Esophagus mucosa (tissue), 1 donor: Measurements from ENCODE around the gene SLC6A9. TPM values are rescaled to one million over a fixed set of nuclear protein-coding genes. Genes with fewer than 3 reads are reported as not detected.
A peak's percentile ranks its signal among the peaks of the same experiment; 100 is the strongest.

Source experiments
- ATAC-seq: fragments of 200-7000 bp; cut with Tn5 transposase; one replicate; pipeline ENCODE4 v1.9.1; 2020
- total RNA-seq: library from RNA; stranded (reverse); gene quantifications from one replicate; pipeline ENCODE4 v1.2.4, GENCODE V29; 2023
- donor health status: DM: yes; HTN: yes; CAD: no.

SLC6A9 gene
- total RNA-seq, 1 donor from 2014 or later, result 46.7 TPM

DNA sequence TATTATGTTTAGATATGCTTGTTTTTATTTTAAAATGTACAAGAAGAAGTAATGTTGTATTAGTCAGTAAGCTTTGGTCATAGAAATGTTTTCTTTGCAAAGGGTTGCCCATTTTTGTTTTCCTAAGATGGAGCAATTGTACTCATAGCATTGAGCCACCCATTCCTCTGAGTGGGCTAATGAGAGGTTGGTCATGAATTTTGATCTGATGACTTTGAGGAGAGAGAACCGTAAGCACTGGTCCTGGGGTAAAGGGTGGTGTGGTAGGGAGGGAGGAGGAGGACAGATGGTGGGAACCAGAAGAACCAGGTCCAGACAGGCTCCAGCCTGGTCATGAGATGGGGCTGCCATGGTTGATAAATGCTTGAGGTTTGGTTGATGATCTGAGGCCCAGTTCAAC is 15.9 kb upstream of the SLC6A9 start:
- ATAC-seq, result no peak

DNA sequence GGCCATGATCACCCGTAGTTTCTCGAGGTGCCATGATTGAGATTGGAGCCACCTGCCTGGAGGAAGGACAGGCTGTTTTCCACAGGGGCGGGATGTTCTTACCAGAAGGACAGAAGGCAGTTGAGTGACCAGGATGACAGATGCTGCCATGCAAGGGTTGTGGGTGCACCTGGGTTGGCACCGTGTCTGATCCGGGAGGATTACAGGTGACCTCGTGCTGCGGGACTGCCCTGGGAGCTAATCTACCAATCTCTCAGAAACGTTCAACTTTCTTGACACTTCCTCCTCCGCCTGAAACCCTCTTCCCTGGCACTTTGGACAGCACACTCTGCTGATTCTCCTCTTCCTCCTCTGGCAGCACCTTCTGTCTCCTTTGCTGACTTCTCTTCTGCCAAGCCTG is 13.8 kb upstream of the SLC6A9 start:
- peak; percentile 34 for ATAC-seq

DNA sequence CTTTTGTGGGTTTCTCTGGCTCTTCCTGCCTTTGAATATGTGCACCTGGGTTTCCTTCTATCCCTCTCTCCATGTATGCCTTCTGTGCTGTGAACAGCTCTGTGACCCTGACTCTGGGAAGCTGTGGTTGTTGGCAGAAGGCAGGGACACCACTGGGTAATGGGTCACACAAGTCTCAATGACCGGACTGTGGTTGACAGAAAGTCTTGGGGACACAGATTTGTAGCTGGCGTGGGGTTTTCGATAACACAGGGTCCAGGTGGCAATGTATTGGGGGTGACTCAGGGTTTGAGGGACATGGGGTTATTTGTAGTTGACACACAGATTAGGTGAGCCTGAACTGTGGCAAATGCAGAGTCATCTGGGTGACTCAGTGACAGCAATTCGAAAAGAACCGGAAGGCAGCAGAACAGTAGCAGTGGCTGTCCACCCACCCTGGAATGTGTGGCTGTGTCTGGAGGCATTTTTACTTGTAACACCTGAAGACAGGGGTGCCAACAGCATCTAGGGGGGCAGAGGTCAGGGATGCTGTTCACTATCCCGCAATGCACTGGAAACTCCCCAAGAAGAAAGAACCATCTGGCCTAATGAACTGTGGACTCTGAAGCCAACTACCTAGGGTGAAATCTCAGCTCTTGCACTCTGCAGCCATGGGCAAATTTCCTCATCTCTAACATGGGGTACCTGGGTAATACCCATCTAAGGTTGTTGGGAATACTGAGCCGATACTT is 13.0 kb upstream of the SLC6A9 start:
- peak; percentile 75 for ATAC-seq

DNA sequence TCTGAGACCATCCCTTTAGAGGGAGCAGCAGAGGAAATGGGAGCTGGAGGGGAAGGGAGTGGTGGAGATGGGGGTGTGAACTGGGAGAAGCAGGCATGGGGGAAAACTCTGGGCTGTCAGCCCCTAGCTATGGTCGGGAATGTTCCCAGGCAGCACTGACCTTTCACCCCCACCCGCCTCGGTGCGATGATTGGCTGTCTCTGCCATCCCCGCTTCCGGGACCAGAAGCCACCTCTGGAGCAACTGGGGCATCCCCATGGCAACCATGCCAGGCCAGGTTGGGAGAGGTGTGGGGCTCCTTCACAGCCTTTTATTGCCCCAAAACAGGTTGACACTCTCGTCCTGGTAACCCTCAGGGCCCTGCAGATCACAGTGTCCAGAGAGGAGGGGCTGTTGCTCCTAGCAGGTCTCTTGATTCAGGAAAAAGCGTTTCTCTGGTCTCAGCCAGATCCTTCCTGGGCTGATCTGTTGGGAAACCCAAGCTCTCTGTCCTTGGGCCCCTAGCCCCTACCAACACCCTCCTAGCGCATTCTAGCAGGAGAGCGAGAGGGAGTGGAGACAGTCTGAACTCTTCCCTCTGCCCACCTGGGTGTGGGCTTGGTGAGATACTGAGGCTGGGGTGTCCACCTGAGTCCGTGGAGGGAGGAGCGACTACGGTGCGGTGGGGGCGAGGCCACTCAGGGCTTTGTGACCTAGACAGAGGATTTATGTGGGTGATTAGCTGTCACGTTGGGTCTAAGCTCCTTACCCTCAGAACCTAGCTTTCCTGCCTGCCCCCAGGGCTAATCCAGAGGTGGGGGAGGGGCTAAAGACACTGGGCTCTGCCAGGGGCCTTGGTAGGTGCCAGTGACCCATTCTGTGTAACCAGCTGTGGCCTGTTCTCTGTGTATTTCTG is 12.2 kb upstream of the SLC6A9 start:
- ATAC-seq, result peak; percentile 37

DNA sequence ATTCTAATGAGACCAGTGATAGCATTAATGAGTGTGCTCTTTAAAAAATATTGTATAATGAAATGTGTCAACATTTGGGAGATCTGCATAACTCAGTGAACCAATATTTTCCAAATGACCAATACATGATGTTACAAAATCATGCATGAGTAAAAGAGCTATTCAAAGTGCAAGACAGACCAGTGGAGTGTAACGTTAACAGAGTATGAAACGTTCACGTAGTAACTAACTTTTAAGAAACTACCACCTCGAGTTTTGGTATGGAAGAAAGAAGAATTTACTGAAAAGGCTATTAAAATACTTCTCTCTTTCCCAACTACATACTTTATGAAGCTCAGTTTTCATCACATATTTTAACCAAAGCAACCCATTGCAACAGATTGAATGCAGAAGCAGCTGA is 9.6 kb upstream of the SLC6A9 start:
- no peak for ATAC-seq

DNA sequence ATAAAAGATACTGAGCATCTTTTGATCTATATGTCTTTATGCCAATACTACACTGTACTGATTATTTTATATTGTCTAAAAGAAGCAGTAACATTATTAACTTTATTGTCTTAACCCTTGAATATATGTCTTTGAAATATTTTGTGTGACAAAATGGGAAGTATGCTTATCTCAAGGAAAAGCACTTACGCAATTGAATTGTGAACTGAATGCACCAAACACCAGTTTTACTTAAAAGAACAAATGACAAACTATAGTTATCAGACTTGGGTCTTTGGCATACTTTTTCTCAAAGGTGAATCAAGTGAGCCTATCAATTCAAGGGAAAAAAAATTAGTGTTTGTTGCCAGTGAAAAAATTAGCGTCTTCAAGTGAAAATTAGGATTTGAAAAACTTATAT is 9.2 kb upstream of the SLC6A9 start:
- ATAC-seq, result no peak

DNA sequence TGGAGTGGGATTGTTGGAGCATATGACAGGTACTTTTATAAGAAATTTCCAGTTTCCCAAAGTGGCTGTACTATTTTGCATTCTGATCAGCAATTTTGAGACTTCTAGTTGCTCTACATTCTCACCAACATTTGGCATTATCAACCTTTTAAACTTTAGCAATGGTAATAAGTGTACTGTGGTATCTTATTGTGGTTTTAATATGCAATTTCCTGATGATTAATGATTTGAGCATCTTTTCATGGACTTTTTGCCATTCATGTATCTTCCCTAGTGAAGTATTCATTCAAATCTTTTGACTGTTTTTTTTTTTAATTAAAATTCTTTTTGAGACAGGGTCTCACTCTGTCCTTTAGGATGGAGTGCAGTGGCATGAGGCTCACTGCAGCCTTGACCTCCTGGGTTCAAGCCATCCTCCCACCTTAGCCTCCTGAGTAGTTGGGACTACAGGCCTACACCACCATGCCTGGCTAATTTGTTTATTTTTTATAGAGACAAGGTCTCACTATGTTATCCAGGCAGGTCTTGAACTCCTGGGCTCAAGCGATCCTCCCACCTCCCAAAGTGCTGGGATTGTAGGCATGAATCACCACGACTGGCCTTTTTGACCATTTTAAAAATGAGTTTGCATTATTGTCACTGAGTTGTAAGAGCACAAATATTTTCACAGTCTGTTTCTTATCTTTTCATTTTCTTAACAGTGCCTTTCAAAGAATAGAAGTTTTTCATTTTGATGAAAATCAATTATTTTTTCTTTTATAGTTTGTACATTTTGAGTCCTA is 7.8 kb upstream of the SLC6A9 start:
- no peak for ATAC-seq

DNA sequence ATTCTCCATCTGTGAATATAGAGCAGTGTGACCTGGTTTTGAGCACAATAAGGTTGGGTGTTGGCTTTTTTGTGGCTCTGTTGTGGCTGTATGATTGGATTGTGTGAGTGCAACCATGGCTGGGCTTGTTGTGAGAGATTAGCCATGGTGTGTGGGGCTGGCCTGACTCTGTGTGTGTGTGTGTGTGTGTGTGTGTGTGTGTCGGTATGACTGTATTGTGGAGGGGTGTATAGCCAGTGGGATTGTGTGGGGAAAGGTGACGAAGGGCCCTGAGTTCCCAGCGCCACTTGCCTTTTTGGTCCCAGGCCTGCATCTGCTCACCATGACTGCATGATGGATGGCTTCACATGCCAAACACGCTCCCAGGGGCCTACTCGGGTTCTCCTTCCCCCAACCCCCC is 5.9 kb upstream of the SLC6A9 start:
- peak; percentile 19 for ATAC-seq

DNA sequence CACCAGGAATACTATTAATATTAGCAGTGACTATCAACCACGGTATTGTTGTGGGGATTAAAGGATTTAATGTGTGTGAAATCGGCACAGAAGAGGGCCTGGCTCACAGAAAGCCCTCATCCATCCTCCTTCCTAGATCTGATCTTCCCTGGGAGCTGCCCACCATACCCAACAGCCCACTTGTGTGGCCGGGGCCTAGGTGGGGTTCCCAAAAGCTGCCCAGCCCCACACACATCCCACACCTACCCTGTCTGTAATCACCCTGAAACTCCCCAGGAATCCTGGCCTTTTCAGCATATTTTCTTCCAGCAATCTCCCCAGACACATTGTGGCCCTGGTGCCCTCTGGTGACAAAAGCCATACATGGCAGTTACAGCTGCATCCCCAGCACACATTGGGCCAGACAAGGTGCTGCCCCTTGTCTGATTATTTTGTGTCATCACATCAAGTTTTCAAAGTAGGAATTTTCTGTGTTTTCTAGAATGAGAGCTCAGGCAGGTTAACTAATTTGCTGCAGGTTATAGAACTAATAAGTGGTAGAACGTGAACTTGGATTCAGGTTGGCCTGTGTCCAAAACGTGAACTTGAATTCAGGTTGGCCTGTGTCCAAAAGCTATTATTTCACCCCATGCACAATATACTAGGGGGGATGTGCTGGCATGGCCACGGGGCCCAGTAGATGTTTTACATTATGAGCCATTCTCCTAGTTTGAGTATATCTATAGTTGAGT is 5.3 kb upstream of the SLC6A9 start:
- peak; percentile 63 for ATAC-seq

DNA sequence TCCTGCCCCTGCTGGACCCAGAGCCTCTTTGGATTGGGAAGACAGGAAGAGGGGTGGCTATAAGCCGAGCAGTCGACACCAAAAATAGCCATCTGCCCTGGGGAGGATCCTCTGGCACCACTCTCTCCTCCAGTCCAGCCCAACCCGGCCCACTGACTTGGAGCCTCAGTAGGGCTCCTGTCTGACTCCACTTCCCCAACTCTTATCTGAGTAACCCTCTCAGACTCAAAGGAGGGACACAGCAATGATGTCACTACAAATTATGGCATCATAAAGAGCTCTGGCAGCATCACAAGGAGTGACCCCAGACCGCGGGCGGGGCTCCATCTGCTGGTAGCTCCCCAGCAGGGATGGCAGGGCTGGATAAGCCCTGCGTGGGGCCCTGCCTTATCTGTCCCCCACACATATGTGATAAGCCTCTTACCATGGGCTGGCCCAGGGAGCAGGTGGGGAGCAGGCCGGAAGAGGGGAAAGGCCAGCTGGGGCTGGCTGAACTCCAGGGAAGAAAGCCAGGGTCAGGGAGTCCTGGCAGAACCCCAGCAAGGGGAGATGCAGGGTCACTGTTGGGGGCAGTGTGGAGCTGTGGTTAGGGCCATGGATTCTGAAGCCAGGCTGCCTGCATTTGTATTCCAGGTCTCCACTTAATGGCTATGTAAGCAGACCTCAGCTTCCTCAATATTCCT is 4.6 kb upstream of the SLC6A9 start:
- ATAC-seq, result no peak

DNA sequence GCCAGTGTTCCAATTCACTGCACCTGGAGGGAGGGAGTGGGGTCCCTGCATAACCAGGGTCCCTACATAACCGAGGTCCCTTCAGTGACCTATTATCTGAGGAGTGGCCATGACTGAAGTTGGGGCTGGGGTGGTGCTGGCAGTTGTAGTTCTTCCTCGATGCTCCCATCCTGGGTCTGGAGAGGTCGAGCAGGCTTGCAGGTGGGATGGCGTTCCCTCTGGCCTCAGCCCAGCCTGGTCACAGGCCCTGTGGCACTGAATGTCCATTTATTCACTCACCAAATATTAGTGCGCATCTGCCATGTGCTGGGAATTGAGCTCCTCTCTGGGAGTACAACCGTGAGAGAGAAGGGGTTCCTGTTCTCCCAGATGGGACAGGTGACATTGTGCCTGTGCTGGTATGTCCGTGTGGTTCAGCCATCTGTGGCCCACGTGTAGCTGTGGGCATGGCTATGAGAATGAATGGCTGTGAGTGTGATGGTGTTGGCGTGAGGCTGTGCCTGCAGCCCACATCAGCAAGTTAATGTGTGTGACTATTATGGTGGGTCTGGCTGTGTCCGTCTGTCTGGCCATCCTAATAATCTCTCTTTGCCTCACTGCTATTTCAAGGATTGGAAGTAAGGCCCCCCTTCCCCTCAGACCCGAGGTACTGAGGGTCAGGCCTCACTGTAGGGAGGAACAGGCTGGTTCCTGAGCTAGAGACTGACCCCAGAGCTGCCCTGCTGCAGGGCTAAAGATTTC is 3.9 kb upstream of the SLC6A9 start:
- ATAC-seq, result no peak

DNA sequence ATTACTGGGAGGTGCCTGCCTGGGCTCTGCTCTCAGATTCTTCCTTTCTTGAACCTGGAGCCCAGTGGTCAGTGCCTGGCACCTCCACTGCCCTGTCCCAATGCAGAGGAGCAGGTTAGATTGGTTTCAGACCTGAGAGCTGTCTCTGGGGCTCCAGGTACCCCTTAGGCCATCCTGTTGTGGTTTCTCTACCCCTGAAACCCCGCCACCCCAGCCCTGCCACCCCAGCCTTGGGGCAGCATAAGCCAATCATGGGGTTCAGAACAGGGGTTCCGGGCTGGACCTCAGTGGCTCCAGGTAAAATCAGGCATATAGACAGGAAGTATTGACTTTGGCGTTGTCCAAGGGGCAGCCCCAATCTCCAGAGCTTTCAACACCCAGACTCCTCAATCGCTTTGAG is 3.2 kb upstream of the SLC6A9 start:
- no peak for ATAC-seq

DNA sequence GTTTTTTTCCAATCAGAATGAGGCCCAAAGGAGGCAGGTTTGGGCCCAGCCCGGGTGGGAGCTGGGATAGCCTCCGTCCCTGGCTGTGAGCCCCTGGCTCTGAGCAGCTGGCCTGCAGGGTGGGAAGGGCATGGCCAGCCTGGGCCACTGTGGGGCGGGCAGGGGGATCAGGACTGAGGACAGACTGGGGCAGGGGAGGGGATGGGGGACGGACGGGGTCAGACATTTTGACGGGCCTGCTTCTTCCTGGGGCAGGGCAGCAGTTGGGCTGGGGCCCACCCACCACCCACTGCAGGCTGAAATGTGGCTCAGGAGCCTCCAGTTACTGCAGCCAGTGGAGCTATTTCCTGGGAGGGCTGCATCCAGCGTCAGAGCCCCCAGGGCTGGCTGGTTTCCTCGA is 2.5 kb upstream of the SLC6A9 start:
- no peak for ATAC-seq

DNA sequence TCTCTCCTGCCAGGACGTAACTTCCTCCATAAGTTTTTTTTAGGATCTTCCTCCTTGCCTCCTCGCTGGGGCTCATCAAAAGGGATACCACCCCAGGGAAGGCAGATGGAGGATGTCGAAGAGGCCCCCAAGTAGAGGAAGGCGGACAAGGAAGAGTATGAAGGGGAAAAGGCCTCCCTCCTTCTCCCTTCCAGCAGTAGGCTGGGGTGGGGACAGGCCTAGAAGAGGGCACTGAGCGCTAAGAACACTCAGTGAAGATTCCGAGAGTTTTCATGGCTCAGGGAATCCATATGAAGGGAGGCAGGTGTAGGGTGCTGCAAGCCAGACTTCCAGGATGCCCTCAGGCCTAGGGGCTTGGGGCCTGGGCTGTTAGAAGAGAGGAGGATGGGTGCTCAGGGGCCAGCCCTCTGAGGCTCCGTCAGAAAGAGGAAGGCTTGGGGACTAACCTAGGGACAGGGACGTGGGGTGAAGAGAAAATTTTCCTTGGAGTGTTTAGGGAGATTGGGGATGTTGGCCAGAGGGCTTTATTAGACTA is 1.8 kb upstream of the SLC6A9 start:
- ATAC-seq, result no peak

DNA sequence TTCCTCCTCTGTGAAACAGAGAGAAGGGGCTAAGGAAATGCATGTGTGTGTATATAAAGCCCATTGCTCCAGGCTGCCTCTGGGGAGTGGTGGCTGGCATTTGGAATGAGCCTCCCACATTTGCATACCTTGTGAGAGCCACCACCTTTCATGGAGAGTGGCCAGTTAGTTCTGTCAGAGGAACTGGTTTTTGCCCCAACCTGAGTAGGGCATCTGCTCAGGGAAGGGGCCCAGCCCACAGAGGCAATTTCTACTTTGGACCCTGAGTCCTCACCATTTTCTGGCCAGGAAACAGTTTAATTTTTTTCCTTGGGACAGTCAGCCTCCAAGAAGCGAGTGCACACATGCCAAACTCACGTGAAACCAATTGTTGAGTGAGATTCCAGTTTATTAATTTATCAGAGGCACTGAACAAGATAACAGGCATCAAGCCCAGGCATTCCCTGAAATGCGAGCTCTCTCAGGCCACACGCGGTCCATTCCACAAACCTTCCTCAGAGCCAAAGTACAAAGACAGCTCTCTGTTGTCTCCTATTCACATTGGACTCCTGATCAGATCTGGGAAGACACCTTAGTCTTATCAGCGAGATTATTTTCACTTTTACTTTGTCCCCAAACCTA is 1.0 kb upstream of the SLC6A9 start:
- ATAC-seq, result peak; percentile 5

DNA sequence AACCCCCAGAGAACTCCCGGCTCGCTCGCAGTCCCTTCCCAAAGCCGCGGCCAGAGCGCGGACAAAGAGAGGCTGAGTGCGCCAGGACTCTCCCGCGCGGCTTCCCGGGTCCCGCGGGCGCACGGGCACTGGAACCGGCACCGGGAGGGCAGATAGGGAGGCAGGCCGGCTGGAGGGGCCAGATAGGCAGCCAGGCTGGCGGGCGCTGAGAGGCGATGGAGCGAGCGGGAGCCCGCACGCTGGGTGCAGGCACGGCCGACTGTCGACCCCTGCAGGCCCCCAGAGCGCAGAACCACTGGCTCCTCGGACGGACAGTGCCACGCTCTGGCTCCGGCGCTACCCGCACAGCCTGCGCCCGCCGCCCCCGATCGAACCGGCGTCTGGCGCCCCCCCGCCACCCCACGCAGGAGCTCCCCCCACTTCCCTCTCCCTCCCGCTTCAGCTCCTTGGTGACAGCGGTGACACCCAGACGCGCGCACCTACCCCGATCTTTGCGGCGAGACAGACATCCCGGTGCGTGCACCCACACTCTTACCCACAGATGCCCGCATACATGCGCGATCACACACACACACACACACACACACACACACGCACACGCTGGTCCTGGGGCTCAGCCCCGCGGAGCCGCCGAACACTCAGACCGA is 534 bp downstream of the SLC6A9 start:
- peak; percentile 4 for ATAC-seq

DNA sequence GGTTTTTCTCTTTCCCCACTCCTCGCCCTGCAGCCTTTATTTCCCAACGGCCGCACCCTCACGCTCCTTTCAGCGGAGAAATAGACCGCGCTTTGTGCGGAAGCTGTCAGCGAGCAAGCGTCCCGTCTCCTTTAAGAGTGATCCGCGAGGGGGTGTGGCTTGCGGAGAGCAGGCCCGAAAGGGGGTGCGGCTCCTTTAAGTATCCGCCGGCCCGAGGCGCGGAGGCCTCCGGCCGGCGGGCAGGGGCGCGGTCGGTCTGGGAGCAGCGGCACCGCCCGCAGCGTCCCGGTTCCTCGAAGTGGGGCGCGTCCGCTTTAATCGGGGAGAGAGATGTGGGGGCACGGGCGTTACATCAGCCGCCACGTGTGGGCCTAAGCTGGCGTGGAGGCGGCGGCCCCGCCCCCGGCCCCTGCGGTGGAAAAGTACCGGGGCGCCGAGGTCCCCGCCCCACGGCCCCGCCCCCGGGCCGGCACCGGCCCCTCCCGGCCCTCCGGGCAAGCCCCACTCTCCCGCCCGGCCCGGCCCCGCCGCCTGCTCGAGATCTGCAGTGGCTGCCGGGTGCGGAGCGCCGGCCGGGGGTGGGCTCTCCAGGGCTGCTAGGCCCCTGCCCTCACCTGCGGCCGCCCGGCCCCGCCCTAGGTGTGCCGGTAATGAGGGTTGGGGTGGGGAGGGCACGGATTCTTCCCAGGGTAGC is 1.2 kb downstream of the SLC6A9 start:
- ATAC-seq, result peak; percentile 77

DNA sequence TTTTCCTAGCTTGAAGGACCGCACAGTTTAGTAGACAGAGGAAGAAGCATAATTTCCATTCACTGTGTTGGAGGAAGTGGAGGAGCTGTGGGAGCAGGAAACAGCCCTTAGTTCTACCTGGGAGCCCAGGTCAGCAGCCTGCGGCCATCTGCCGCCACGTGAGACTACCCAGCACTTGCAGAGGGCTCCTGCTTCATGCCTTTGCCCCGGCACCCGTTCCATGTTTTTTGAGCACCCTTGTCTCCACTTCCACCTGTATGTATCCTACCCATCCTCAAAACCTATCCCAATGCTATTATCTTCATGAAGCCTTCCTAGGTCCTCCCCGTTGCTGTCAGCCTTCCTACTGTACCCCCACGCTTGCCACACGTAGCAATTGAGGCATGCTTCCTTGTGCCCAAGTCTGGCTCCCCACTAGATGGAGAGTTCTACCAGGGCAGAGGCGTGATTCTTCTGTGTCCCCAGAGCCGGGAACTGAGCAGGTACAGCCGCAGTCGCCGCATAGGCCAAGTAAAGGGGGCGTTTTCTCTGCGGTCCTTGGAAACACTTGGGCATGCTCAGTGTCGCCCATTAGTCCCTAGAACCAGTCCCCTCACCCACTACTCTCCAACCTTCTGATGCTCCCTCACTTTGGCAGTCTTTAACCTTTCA is 1.9 kb downstream of the SLC6A9 start:
- no peak for ATAC-seq

DNA sequence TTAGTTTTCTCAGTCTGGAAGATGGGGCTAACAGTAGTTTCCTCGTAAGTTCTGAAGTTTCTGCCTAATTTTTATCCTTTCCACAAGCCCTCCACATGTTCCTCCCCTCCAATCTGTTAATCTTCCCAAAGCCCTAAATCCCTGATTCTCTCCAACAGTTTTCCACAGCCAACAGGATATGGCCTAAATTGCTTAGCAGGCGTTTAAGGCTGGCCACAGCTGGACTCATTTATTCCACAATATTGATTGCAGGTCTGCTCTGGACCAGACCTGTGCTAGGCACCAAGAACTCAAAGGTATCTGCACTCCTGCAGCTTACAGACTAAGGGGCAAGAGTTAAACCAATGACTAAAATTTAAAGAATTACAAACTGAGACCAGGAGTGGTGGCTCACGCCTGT is 3.9 kb downstream of the SLC6A9 start:
- ATAC-seq, result no peak
